Right lobe of liver (tissue), 4 donors: Measurements from ENCODE around the gene SSC5D.

Experiments used
- CTCF ChIP-seq, 4 donors: fragments of 200-600 bp in 3 of 4; fragments of 450-650 bp in 1 of 4; IDR thresholded peaks; one replicate each; pipeline versions ENCODE4 v1.5.1 to v1.8.0; 2016 to 2022; ENCODE audit warnings: antibody characterized with exemption in 4 of 4, mild to moderate bottlenecking in 2 of 4
- POLR2A ChIP-seq: fragments of 450-650 bp; IDR thresholded peaks from one replicate; pipeline ENCODE4 v1.6.1; 2017; ENCODE audit warnings: antibody characterized with exemption, mild to moderate bottlenecking
- donor health status: DM: no; HTN: no; CAD: no.
- donor health status: DM: no; HTN: no; CAD: no.
- donor health status: DM: no; HTN: yes; CAD: no.

- no peak for TF ChIP-seq POLR2A
- TF ChIP-seq CTCF (IDR thresholded peaks at IDR 0.05): no peak
Observed at GRCh38 chr19:55482156-55482961, 5.9 kb upstream of the SSC5D start.
